Measurements from ENCODE around the gene NRCAM.
A peak's percentile ranks its signal among the peaks of the same experiment; 100 is the strongest.
"Not testable (repeated sequence)": the region's sequence is repeated elsewhere in the genome, so short reads cannot be mapped to it uniquely, and the experiment has no call there.

The NRCAM gene

DNA sequence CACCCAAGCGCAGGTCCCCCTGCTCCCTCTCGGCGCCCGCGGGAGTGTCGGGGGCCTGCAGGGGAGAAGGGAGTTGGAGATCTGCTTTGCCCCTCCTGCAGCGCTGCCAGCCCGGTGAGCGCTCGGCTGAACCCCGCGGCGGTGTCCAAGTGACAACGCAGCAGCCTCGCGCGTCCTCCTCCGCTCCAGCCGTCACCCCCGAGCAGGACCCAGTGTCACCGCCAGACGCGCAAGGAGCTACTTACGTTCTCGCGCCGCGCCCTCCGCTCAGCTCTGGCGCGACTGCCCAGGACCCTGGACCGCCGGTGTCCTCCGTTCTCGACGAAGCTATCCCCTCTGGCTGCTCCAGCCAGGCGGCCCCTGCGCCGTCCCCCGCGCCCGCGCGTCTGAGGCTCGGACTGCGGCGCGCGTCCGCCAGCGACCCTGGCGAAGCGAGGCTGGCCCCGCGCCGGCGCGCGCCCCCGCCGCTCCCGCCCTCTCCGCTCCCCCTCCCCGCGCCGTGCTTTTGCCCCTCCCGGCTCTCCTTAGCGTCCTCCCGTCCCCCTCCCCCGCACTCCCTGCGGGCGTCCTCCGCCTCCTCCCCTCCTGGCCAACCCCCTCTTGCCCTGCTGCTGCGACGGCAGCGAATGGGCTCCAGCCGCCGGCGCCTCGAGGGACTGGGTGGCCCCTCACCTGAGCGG is at the start of gene NRCAM:
Gene NRCAM, minus strand, starts transcription at position 439 of the 680 bp plus-strand sequence. CDS start 216,372 bp downstream, outside the sequence.
- peak; percentile 61 for DNase-seq
- Mint-ChIP-seq H3K36me3 (ENCODE audit: low read depth) (no peaks in the 10 kb centered on the region), H3K9me3 (no peaks in the 10 kb centered on the region), H3K4me1 (ENCODE audit: low read depth) (peaks cover 24% of the 10 kb centered on the region), H3K27me3 (peaks cover 61% of the 10 kb centered on the region), H3K27ac (no peak within 1 kb of the TSS), H3K4me3 (peak within 1 kb of the TSS; percentile 73)

- not testable (repeated sequence) for DNase-seq, H3K27me3 Mint-ChIP-seq, H3K4me3 Mint-ChIP-seq, H3K9me3 Mint-ChIP-seq
- H3K4me1 Mint-ChIP-seq (ENCODE audit: low read depth) = peaks cover 16% of the 10 kb centered on the region
- peak overlapping the region; percentile 33 for H3K27ac Mint-ChIP-seq
- peaks cover 47% of the 10 kb centered on the region for H3K36me3 Mint-ChIP-seq (ENCODE audit: low read depth)
Observed at GRCh38 chr7:108504576-108504975, 48.3 kb upstream of the NRCAM start.

DNA sequence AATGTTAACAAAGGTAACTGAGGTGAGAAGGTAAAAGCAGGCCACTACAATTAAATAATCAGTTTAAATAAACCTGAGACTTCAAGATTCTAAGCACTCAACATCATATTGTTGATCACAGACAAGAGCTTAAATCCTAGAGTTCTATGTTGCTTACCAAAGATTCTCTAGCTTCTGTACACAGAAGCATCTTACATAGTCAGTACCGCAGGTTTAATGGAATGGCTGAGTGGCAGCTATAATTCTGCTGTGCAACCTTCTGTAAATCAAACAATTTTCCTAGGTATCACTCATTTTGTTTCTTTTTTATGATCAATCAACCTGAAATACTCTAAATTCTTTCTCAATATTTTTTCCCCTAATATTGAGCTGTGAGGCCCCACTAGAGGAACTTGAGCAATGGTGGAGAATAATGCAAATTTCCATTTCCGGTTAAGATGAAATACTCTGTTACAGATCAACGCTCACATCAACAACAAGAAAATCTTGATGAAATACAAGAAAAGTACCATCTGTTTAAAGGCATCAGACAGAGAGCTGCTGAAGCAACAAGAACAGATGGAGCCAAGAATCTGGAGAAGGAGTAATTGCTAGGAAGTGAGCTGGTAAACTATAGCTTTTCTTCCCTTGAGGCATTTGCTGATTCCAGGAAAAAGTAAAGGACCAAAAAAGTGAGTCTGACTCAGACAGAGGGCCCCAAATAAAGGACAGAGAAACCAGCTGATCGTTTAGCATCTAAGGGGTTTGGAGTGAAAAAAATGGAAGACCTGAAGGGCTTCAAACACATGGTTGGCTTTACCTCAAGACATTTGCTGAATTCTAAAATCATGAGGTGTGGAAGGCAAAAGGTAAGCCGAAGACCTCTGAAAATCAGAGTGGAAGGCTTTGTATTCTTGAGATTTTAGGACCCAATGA is 47.1 kb upstream of the NRCAM start:
- Mint-ChIP-seq H3K27me3 (no peaks in the 10 kb centered on the region), H3K4me3 (no peak overlapping the region), H3K4me1 (ENCODE audit: low read depth) (peaks cover 16% of the 10 kb centered on the region), H3K27ac (peak overlapping the region; percentile 55), H3K9me3 (no peaks in the 10 kb centered on the region), H3K36me3 (ENCODE audit: low read depth) (peaks cover 52% of the 10 kb centered on the region)
- no peak for DNase-seq

GRCh38 chr7:108499566-108499965 is 43.3 kb upstream of the NRCAM start:
- Mint-ChIP-seq H3K4me1 (ENCODE audit: low read depth) (peaks cover 11% of the 10 kb centered on the region), H3K27me3 (no peaks in the 10 kb centered on the region), H3K27ac (no peak overlapping the region), H3K4me3 (no peak overlapping the region), H3K9me3 (no peaks in the 10 kb centered on the region), H3K36me3 (ENCODE audit: low read depth) (peaks cover 48% of the 10 kb centered on the region)
- DNase-seq = no peak

GRCh38 chr7:108498481-108498880 is 42.2 kb upstream of the NRCAM start:
- Mint-ChIP-seq H3K4me3 (no peak overlapping the region), H3K27me3 (no peaks in the 10 kb centered on the region), H3K4me1 (ENCODE audit: low read depth) (peaks cover 3% of the 10 kb centered on the region), H3K36me3 (ENCODE audit: low read depth) (peaks cover 44% of the 10 kb centered on the region), H3K9me3 (no peaks in the 10 kb centered on the region), H3K27ac (no peak overlapping the region)
- no peak for DNase-seq

DNA sequence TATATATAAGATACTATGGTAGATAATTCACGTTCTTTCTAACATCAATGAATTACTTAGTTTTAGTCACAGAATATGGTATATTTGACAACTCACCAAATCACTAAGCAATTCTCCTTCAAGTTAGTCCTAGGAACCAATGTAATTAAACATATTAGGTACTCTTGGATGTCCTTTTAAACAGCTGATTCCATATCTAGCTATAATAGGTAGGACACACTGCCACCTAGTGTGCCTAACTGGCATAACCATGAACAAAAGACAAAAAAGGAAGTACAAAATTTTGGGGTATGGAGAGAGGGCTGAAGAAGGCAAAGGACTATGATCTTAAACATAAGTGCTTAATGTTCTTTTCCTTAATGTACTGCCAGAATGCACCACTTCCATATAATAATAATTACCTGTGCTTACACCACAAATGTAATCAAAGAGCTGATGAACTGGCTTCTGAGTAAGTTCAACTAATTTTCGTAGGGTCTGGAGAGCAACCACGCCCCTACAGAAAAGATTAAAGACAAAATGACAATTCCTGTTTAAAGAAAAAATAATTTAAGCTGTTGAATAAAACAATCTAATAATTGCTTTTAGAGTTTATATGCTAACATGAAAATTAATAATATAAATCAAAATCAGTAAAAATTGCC is 41.0 kb upstream of the NRCAM start:
- Mint-ChIP-seq H3K4me3 (no peak overlapping the region), H3K36me3 (ENCODE audit: low read depth) (peaks cover 42% of the 10 kb centered on the region), H3K4me1 (ENCODE audit: low read depth) (no peaks in the 10 kb centered on the region), H3K9me3 (no peaks in the 10 kb centered on the region), H3K27me3 (no peaks in the 10 kb centered on the region), H3K27ac (no peak overlapping the region)
- DNase-seq = no peak

DNA sequence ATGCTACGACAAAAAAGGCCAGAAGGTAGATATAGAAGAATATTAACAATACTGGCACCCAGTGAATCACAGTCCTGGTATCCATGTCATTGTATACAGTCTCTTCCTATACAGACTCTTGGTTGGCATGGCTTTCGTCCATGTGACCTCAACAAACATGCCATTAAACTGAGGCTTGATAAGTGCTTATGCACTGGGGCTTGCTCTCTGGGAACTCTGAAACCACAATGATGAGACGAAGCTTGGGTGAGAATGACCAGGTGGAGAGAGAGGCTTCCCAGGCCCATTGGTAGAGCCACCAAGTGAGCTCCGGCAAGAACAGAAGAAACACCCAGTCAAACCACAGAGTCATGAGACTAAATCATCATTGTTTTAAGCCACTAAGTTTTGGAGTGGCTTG is 36.5 kb upstream of the NRCAM start:
- H3K36me3 Mint-ChIP-seq (ENCODE audit: low read depth) = peaks cover 47% of the 10 kb centered on the region
- H3K9me3 Mint-ChIP-seq = no peaks in the 10 kb centered on the region
- no peak overlapping the region for H3K4me3 Mint-ChIP-seq
- no peak overlapping the region for H3K27ac Mint-ChIP-seq
- DNase-seq = no peak
- H3K4me1 Mint-ChIP-seq (ENCODE audit: low read depth) = no peaks in the 10 kb centered on the region
- no peaks in the 10 kb centered on the region for H3K27me3 Mint-ChIP-seq

DNA sequence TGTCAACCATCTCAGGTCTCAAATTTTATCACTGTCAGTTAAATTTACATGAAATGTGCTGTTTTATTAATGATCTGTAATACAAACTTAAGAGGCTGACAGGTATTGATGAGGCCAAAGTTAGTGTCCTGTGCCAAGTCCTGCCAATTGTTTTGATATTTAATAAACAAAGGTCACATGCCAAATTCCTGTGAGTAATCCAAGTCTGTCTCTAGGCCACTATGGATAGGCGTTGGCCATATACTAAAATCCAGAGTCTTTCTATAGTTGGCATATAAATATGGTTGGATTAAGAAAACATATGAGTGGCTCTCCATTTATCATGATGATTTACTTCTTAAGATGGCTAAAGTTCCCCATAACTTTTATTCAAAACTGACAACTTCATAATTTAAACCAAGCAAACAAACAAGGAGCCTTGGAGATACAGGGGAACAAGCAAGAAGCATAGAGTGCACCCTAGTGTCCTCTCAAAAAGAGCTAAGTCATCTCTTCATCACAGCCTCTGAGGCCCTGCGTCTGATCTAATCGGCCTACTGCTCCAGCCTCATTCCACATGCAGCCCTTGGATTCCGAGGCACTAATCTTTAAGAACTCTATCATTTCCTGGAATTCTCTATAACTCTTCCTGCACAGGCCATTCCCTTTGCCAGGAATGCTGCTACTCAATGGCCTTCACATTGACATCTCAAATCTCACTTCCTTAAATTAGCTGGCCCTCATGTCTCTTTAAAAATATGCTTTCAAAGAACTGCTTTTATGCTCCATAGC is 32.7 kb upstream of the NRCAM start:
- H3K4me1 Mint-ChIP-seq (ENCODE audit: low read depth) = no peaks in the 10 kb centered on the region
- no peak for DNase-seq
- no peak overlapping the region for H3K4me3 Mint-ChIP-seq
- H3K27me3 Mint-ChIP-seq = no peaks in the 10 kb centered on the region
- no peaks in the 10 kb centered on the region for H3K9me3 Mint-ChIP-seq
- no peak overlapping the region for H3K27ac Mint-ChIP-seq
- H3K36me3 Mint-ChIP-seq (ENCODE audit: low read depth) = peaks cover 45% of the 10 kb centered on the region

DNA sequence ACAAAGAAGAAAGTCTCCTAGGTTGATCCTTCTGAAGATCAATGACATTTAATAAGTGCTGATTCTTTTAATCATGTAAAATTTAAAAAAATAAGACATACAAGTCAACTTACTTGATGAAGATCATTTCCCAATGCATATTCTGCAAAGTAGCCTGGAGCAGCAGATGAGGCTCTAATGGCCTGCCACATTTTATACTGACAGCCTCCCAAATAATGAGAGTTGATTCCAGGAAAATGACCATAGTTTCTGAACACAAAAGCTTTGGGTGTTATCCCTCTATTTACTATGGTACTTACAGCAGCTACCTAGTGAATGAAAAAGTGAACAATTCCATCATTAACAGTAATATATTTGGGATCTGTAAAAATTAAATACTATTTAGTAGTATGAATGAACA is 31.4 kb upstream of the NRCAM start:
- Mint-ChIP-seq H3K9me3 (no peaks in the 10 kb centered on the region), H3K4me1 (ENCODE audit: low read depth) (no peaks in the 10 kb centered on the region), H3K27me3 (no peaks in the 10 kb centered on the region), H3K36me3 (ENCODE audit: low read depth) (peaks cover 50% of the 10 kb centered on the region), H3K27ac (no peak overlapping the region), H3K4me3 (no peak overlapping the region)
- no peak for DNase-seq

- Mint-ChIP-seq H3K27ac (no peak overlapping the region), H3K36me3 (ENCODE audit: low read depth) (peaks cover 52% of the 10 kb centered on the region), H3K4me3 (no peak overlapping the region), H3K9me3 (no peaks in the 10 kb centered on the region), H3K27me3 (no peaks in the 10 kb centered on the region), H3K4me1 (ENCODE audit: low read depth) (no peaks in the 10 kb centered on the region)
- no peak for DNase-seq
Observed at GRCh38 chr7:108486291-108486966, 30.2 kb upstream of the NRCAM start.

- peaks cover 52% of the 10 kb centered on the region for H3K36me3 Mint-ChIP-seq (ENCODE audit: low read depth)
- no peak overlapping the region for H3K27ac Mint-ChIP-seq
- no peaks in the 10 kb centered on the region for H3K4me1 Mint-ChIP-seq (ENCODE audit: low read depth)
- no peak for DNase-seq
- no peaks in the 10 kb centered on the region for H3K27me3 Mint-ChIP-seq
- H3K9me3 Mint-ChIP-seq = no peaks in the 10 kb centered on the region
- no peak overlapping the region for H3K4me3 Mint-ChIP-seq
Observed at GRCh38 chr7:108484137-108484536, 27.9 kb upstream of the NRCAM start.

DNA sequence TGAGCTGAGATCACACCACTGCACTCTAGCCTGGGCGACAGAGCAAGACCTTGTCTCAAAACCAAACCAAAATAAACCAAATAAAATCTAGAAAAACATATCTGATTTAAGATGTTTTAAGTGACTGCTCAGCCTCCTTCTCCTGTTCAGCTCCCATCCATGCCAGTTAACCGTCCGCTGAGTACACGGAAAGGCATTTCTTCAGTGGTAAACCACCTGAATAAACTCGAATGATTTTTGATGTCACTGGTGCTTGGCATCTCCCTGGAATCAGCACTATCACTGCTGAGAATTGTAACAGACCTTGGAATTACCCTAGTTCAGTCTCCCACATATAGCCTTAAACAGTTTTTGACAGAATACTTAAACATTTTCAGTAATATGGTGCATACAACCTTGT is 24.1 kb upstream of the NRCAM start:
- H3K4me3 Mint-ChIP-seq = no peak overlapping the region

GRCh38 chr7:108479751-108480150 is 23.5 kb upstream of the NRCAM start:
- H3K4me1 Mint-ChIP-seq (ENCODE audit: low read depth) = no peaks in the 10 kb centered on the region
- H3K4me3 Mint-ChIP-seq = no peak overlapping the region
- no peak overlapping the region for H3K27ac Mint-ChIP-seq
- H3K36me3 Mint-ChIP-seq (ENCODE audit: low read depth) = peaks cover 67% of the 10 kb centered on the region
- H3K9me3 Mint-ChIP-seq = no peaks in the 10 kb centered on the region
- DNase-seq = no peak
- no peaks in the 10 kb centered on the region for H3K27me3 Mint-ChIP-seq

More for the DNA sequence above, 24.1 kb upstream of the NRCAM start:
- no peak for DNase-seq
- no peaks in the 10 kb centered on the region for H3K9me3 Mint-ChIP-seq
- H3K4me1 Mint-ChIP-seq (ENCODE audit: low read depth) = no peaks in the 10 kb centered on the region
- no peaks in the 10 kb centered on the region for H3K27me3 Mint-ChIP-seq
- peaks cover 68% of the 10 kb centered on the region for H3K36me3 Mint-ChIP-seq (ENCODE audit: low read depth)
- no peak overlapping the region for H3K27ac Mint-ChIP-seq

- Mint-ChIP-seq H3K36me3 (ENCODE audit: low read depth) (peaks cover 70% of the 10 kb centered on the region), H3K27me3 (no peaks in the 10 kb centered on the region), H3K4me1 (ENCODE audit: low read depth) (no peaks in the 10 kb centered on the region), H3K27ac (no peak overlapping the region), H3K9me3 (no peaks in the 10 kb centered on the region), H3K4me3 (no peak overlapping the region)
- no peak for DNase-seq
Observed at GRCh38 chr7:108479118-108479517, 22.9 kb upstream of the NRCAM start.

Data from activated T-cell treated with anti-CD3 and anti-CD28 coated beads, Interleukin-2, amount 50 U/mL, for 24 hours (primary cell).